H9 (cell line): Measurements from ENCODE around the gene GPR176. TPM values are rescaled to one million over a fixed set of nuclear protein-coding genes. Genes with fewer than 3 reads are reported as not detected.

ENCODE experiments used
- DNase-seq: peaks from one replicate; pipeline ENCODE4 v3.0.0-alpha.2; 2017
- H2AFZ ChIP-seq: one replicate; pipeline ENCODE4 v1.6.1; 2013; ENCODE audit warnings: mild to moderate bottlenecking, low read length, control low read depth, moderate library complexity
- H2AK5ac ChIP-seq: 2 replicates; pipeline ENCODE4 v1.6.1; 2013; ENCODE audit warnings: low read length, control low read depth, mixed read lengths; ENCODE audit not compliant: insufficient read length
- H2BK120ac ChIP-seq: one replicate; pipeline ENCODE4 v1.6.1; 2013; ENCODE audit warnings: low read depth, mild to moderate bottlenecking, low read length, control low read depth, inconsistent platforms; ENCODE audit not compliant: poor library complexity, severe bottlenecking
- H2BK12ac ChIP-seq: 2 replicates; pipeline ENCODE4 v1.6.1; 2013; ENCODE audit warnings: low read length, control low read depth, mixed read lengths, low read depth; ENCODE audit not compliant: insufficient read length
- H2BK15ac ChIP-seq: 2 replicates; pipeline ENCODE4 v1.6.1; 2013; ENCODE audit warnings: low read depth, low read length, control low read depth
- H2BK20ac ChIP-seq: one replicate; pipeline ENCODE4 v1.6.1; 2013; ENCODE audit warnings: low read depth, mild to moderate bottlenecking, low read length, control low read depth, inconsistent platforms; ENCODE audit not compliant: poor library complexity, severe bottlenecking
- H2BK5ac ChIP-seq: 2 replicates; pipeline ENCODE4 v1.6.1; 2013; ENCODE audit warnings: low read length, control low read depth, mixed read lengths; ENCODE audit not compliant: insufficient read length
- H3K14ac ChIP-seq: 2 replicates; pipeline ENCODE4 v1.6.1; 2013; ENCODE audit warnings: low read length, control low read depth; ENCODE audit not compliant: insufficient read depth
- H3K18ac ChIP-seq: 2 replicates; pipeline ENCODE4 v1.6.1; 2013; ENCODE audit warnings: low read depth, mild to moderate bottlenecking, mixed read lengths, low read length, control low read depth; ENCODE audit not compliant: insufficient read length
- H3K23ac ChIP-seq: 2 replicates; pipeline ENCODE4 v1.6.1; 2013; ENCODE audit warnings: low read length, control low read depth, mixed read lengths, low read depth; ENCODE audit not compliant: insufficient read length
- H3K23me2 ChIP-seq: 2 replicates; pipeline ENCODE4 v1.6.1; 2013; ENCODE audit warnings: low read depth, mild to moderate bottlenecking, mixed read lengths, low read length, control low read depth; ENCODE audit not compliant: insufficient read length, poor library complexity, severe bottlenecking
- H3K27ac ChIP-seq: 2 replicates; pipeline ENCODE4 v1.5.1; 2013; ENCODE audit warnings: low read length, control low read depth, mixed read lengths, low read depth; ENCODE audit not compliant: insufficient read length
- H3K27me3 ChIP-seq: 2 replicates; pipeline ENCODE4 v1.6.1; 2013; ENCODE audit warnings: low read length, control low read depth, inconsistent platforms; ENCODE audit not compliant: insufficient read depth
- H3K4ac ChIP-seq: 2 replicates; pipeline ENCODE4 v1.6.1; 2013; ENCODE audit warnings: low read depth, mild to moderate bottlenecking, control low read depth, inconsistent platforms, low read length, moderate library complexity
- H3K4me1 ChIP-seq: 2 replicates; pipeline ENCODE4 v1.6.1; 2013; ENCODE audit warnings: low read length, control low read depth, inconsistent platforms; ENCODE audit not compliant: insufficient read depth
- H3K4me2 ChIP-seq: 2 replicates; pipeline ENCODE4 v1.6.1; 2013; ENCODE audit warnings: low read length, control low read depth, mixed read lengths; ENCODE audit not compliant: insufficient read length, insufficient read depth
- H3K56ac ChIP-seq: 2 replicates; pipeline ENCODE4 v1.6.1; 2013; ENCODE audit warnings: low read depth, mild to moderate bottlenecking, mixed read lengths, low read length, control low read depth; ENCODE audit not compliant: insufficient read length
- H3K79me1 ChIP-seq: 2 replicates; pipeline ENCODE4 v1.6.1; 2013; ENCODE audit warnings: low read depth, mild to moderate bottlenecking, moderate library complexity, low read length, control low read depth, inconsistent platforms; ENCODE audit not compliant: insufficient read depth, poor library complexity, severe bottlenecking
- H3K79me2 ChIP-seq: 2 replicates; pipeline ENCODE4 v1.6.1; 2013; ENCODE audit warnings: low read length, control low read depth, inconsistent platforms; ENCODE audit not compliant: insufficient read depth
- H3K9ac ChIP-seq: 2 replicates; pipeline ENCODE4 v1.6.1; 2013; ENCODE audit warnings: low read length, control low read depth, mixed read lengths; ENCODE audit not compliant: insufficient read length; ENCODE audit errors: extremely low read depth
- H3K9me3 ChIP-seq: one replicate; pipeline ENCODE4 v1.6.1; 2013; ENCODE audit warnings: low read depth, low read length, inconsistent platforms; ENCODE audit not compliant: control insufficient read depth
- H3T11ph ChIP-seq: one replicate; pipeline ENCODE4 v1.6.1; 2013; ENCODE audit warnings: mild to moderate bottlenecking, low read length, control low read depth, inconsistent platforms
- H4K20me1 ChIP-seq: one replicate; pipeline ENCODE4 v1.6.1; 2013; ENCODE audit not compliant: control insufficient read depth, insufficient read length, insufficient read depth
- H4K5ac ChIP-seq: 2 replicates; pipeline ENCODE4 v1.6.1; 2013; ENCODE audit warnings: low read depth, mild to moderate bottlenecking, mixed read lengths, low read length, control low read depth; ENCODE audit not compliant: insufficient read length
- H4K8ac ChIP-seq: replicated peaks from 2 replicates; pipeline ENCODE4 v1.6.1; 2013; ENCODE audit warnings: low read length, control low read depth, mixed read lengths, low read depth; ENCODE audit not compliant: insufficient read length
- H4K91ac ChIP-seq: 2 replicates; pipeline ENCODE4 v1.6.1; 2013; ENCODE audit warnings: low read depth, mild to moderate bottlenecking, moderate library complexity, mixed read lengths, low read length, control low read depth; ENCODE audit not compliant: insufficient read length
- H3K27ac Mint-ChIP-seq, 3 experiments: 2 replicates in 2 of 3; 3 replicates in 1 of 3; pipeline ENCODE4 v1.8.0; 2020 to 2021; ENCODE audit warnings: mixed read lengths in 3 of 3, mild to moderate bottlenecking in 1 of 3, moderate library complexity in 1 of 3
- H3K27me3 Mint-ChIP-seq: 2 replicates; pipeline ENCODE4 v1.8.0; 2021; ENCODE audit warnings: low read depth, mild to moderate bottlenecking, moderate library complexity, mixed read lengths
- H3K36me3 Mint-ChIP-seq, 3 experiments: 2 replicates in 2 of 3; 3 replicates in 1 of 3; pipeline ENCODE4 v1.8.0; 2020 to 2021; ENCODE audit warnings: low read depth in 3 of 3, mixed read lengths in 3 of 3; ENCODE audit not compliant: insufficient read depth in 1 of 3
- H3K4me1 Mint-ChIP-seq, 2 experiments: 2 replicates each; pipeline ENCODE4 v1.8.0; 2020; ENCODE audit warnings: mixed read lengths in 2 of 2
- H3K4me3 Mint-ChIP-seq, 2 experiments: 2 replicates in 1 of 2; 3 replicates in 1 of 2; pipeline ENCODE4 v1.8.0; 2020 to 2021; ENCODE audit warnings: mild to moderate bottlenecking in 2 of 2, mixed read lengths in 2 of 2, moderate library complexity in 1 of 2
- H3K9me3 Mint-ChIP-seq, 2 experiments: 2 replicates in 1 of 2; 3 replicates in 1 of 2; pipeline ENCODE4 v1.8.0; 2020; ENCODE audit warnings: mild to moderate bottlenecking in 2 of 2, mixed read lengths in 2 of 2, moderate library complexity in 1 of 2
- WGBS: extraction: QIAGEN DNeasy Blood & Tissue Kit; methylation state at CpG from one replicate; pipeline ENCODE4 v1.1.7; 2013; ENCODE audit warnings: missing lambda C conversion rate, low lambda C conversion rate, mixed read lengths; ENCODE audit not compliant: insufficient read length; ENCODE audit errors: extremely low coverage; 5-methylcytosine and 5-hydroxymethylcytosine counted together
- total RNA-seq: library from RNA; stranded (reverse); gene quantifications from 2 replicates; pipeline ENCODE4 v1.2.1, GENCODE V29; 2021
- TF ChIP-seq, protein P1 (sequence below): fragments of 200-600 bp; sonication (generic); conservative IDR thresholded peaks from 3 replicates; pipeline ENCODE4 v1.8.0; 2021; ENCODE audit warnings: antibody characterized with exemption, mild to moderate bottlenecking

The GPR176 gene
- total RNA-seq, 1 experiment from 2014 or later, result 132 TPM

DNA sequence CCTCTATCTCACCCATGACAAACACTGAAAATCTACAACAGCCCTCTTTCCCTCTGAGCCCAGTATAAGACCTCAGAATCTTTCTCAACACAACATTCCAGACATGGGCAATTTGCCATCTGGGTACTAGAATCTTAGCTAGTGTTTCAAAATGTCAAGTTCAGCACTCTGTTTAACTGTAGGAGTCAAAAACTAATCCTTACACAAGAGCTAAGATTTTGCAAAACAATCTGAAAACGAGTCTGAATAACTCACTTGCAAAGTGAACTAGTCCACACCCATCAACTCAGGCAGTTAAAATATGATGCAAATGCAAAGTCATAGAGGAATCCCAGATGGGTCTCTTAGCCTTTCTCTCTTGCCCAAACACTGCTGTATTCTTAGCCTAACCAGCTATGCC, 67.8 kb downstream of the GPR176 start:
- no CpG with 5 or more reads among the region's 1 CpG for WGBS
- peaks cover 66 to 88% of the 10 kb centered on the region in 2 experiments for H3K4me1 Mint-ChIP-seq

More for the DNA sequence above, 67.8 kb downstream of the GPR176 start:
- Histone ChIP-seq H3K4ac (no peak overlapping the region), H3T11ph (no peak overlapping the region), H3K4me2 (no peak overlapping the region), H2BK15ac (no peak overlapping the region), H3K4me1 (peaks cover 7% of the 10 kb centered on the region), H3K27me3 (no peaks in the 10 kb centered on the region), H3K9ac (no peak overlapping the region), H3K23ac (no peak overlapping the region), H4K5ac (no peak overlapping the region), H4K20me1 (no peaks in the 10 kb centered on the region), H3K79me2 (peaks cover 22% of the 10 kb centered on the region; the same call in 1 of the 2 replicates), H3K9me3 (no peaks in the 10 kb centered on the region), H2BK120ac (no peak overlapping the region), H2BK20ac (no peak overlapping the region), H2BK12ac (no peak overlapping the region), H3K14ac (no peak overlapping the region), H3K18ac (no peak overlapping the region), H4K91ac (no peak overlapping the region), H2AK5ac (no peak overlapping the region), H3K23me2 (no peaks in the 10 kb centered on the region), H3K79me1 (no peaks in the 10 kb centered on the region), H2AFZ (no peak overlapping the region), H2BK5ac (no peak overlapping the region), H3K56ac (no peak overlapping the region), H4K8ac (no peak overlapping the region), H3K27ac (no peak overlapping the region)
- DNase-seq, result no peak
- Mint-ChIP-seq H3K36me3 (peaks cover 4 to 9% (median 4%) of the 10 kb centered on the region in 3 experiments; a peak in 4 of 7 replicates), H3K4me3 (no peak overlapping the region), H3K27ac (peak overlapping the region in 1 of 3 experiments; percentile 65; a peak in 2 of 7 replicates), H3K9me3 (no peaks in the 10 kb centered on the region), H3K27me3 (no peaks in the 10 kb centered on the region)
- TF ChIP-seq, protein P1, sequence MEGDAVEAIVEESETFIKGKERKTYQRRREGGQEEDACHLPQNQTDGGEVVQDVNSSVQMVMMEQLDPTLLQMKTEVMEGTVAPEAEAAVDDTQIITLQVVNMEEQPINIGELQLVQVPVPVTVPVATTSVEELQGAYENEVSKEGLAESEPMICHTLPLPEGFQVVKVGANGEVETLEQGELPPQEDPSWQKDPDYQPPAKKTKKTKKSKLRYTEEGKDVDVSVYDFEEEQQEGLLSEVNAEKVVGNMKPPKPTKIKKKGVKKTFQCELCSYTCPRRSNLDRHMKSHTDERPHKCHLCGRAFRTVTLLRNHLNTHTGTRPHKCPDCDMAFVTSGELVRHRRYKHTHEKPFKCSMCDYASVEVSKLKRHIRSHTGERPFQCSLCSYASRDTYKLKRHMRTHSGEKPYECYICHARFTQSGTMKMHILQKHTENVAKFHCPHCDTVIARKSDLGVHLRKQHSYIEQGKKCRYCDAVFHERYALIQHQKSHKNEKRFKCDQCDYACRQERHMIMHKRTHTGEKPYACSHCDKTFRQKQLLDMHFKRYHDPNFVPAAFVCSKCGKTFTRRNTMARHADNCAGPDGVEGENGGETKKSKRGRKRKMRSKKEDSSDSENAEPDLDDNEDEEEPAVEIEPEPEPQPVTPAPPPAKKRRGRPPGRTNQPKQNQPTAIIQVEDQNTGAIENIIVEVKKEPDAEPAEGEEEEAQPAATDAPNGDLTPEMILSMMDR, result no peak
